ENCODE measurements around the gene G6PC2.
"Not testable (repeated sequence)": the region's sequence is repeated elsewhere in the genome, so short reads cannot be mapped to it uniquely, and the experiment has no call there.

Gene G6PC2

GRCh38 chr2:168901003-168901402, at the start of gene G6PC2:
TSS of gene G6PC2 (plus strand) at chr2:168901291. CDS start at chr2:168901332, 41 bp downstream.
- DNase-seq (ENCODE audit: low read depth in 1 of 2, low spot score in 1 of 2): no peak

GRCh38 chr2:168851674-168852320, 49.3 kb upstream of the G6PC2 start:
- DNase-seq (ENCODE audit: low read depth in 1 of 2, low spot score in 1 of 2): no peak

- DNase-seq (ENCODE audit: low read depth in 1 of 2, low spot score in 1 of 2): no peak
Observed at GRCh38 chr2:168852481-168852880, 48.6 kb upstream of the G6PC2 start.

GRCh38 chr2:168853471-168853870, 47.6 kb upstream of the G6PC2 start:
- no peak for DNase-seq (ENCODE audit: low read depth in 1 of 2, low spot score in 1 of 2)

GRCh38 chr2:168854651-168855050, 46.4 kb upstream of the G6PC2 start:
- DNase-seq (ENCODE audit: low read depth in 1 of 2, low spot score in 1 of 2): no peak

GRCh38 chr2:168855601-168856000, 45.5 kb upstream of the G6PC2 start:
- no peak for DNase-seq (ENCODE audit: low read depth in 1 of 2, low spot score in 1 of 2)

GRCh38 chr2:168858146-168858545, 42.9 kb upstream of the G6PC2 start:
- no peak for DNase-seq (ENCODE audit: low read depth in 1 of 2, low spot score in 1 of 2)

- DNase-seq (ENCODE audit: low read depth in 1 of 2, low spot score in 1 of 2): not testable (repeated sequence)
Observed at GRCh38 chr2:168867164-168867563, 33.9 kb upstream of the G6PC2 start.

GRCh38 chr2:168870369-168870768, 30.7 kb upstream of the G6PC2 start:
- not testable (repeated sequence) for DNase-seq (ENCODE audit: low read depth in 1 of 2, low spot score in 1 of 2)

GRCh38 chr2:168870824-168871223, 30.3 kb upstream of the G6PC2 start:
- not testable (repeated sequence) for DNase-seq (ENCODE audit: low read depth in 1 of 2, low spot score in 1 of 2)

- DNase-seq (ENCODE audit: low read depth in 1 of 2, low spot score in 1 of 2): no peak
Observed at GRCh38 chr2:168874368-168875054, 26.6 kb upstream of the G6PC2 start.

GRCh38 chr2:168882163-168882562, 18.9 kb upstream of the G6PC2 start:
- DNase-seq (ENCODE audit: low read depth in 1 of 2, low spot score in 1 of 2): not testable (repeated sequence)

- DNase-seq (ENCODE audit: low read depth in 1 of 2, low spot score in 1 of 2): no peak
Observed at GRCh38 chr2:168884975-168885374, 16.1 kb upstream of the G6PC2 start.

- DNase-seq (ENCODE audit: low read depth in 1 of 2, low spot score in 1 of 2): no peak
Observed at GRCh38 chr2:168889635-168890005, 11.5 kb upstream of the G6PC2 start.

- DNase-seq (ENCODE audit: low read depth in 1 of 2, low spot score in 1 of 2): peak; percentile 57 to 72
Observed at GRCh38 chr2:168890006-168890782, 10.9 kb upstream of the G6PC2 start, which contains the start of gene SPC25. TSS of gene SPC25 (minus strand) at chr2:168890430. CDS start at chr2:168889519, 911 bp downstream.

- no peak for DNase-seq (ENCODE audit: low read depth in 1 of 2, low spot score in 1 of 2)
Observed at GRCh38 chr2:168892327-168892726, 8.8 kb upstream of the G6PC2 start.

- no peak for DNase-seq (ENCODE audit: low read depth in 1 of 2, low spot score in 1 of 2)
Observed at GRCh38 chr2:168894101-168894500, 7.0 kb upstream of the G6PC2 start.

GRCh38 chr2:168894720-168895119, 6.4 kb upstream of the G6PC2 start:
- no peak for DNase-seq (ENCODE audit: low read depth in 1 of 2, low spot score in 1 of 2)

GRCh38 chr2:168895771-168896170, 5.3 kb upstream of the G6PC2 start:
- no peak for DNase-seq (ENCODE audit: low read depth in 1 of 2, low spot score in 1 of 2)

GRCh38 chr2:168896783-168897182, 4.3 kb upstream of the G6PC2 start:
- no peak for DNase-seq (ENCODE audit: low read depth in 1 of 2, low spot score in 1 of 2)

GRCh38 chr2:168897449-168897848, 3.6 kb upstream of the G6PC2 start:
- no peak for DNase-seq (ENCODE audit: low read depth in 1 of 2, low spot score in 1 of 2)

- DNase-seq (ENCODE audit: low read depth in 1 of 2, low spot score in 1 of 2): no peak
Observed at GRCh38 chr2:168903888-168904287, 2.8 kb downstream of the G6PC2 start.

Data from stimulated activated CD4-positive, alpha-beta T cell treated with anti-CD3 and anti-CD28 coated beads, Interleukin-15, amount 100 ng/mL, for 1 hour (primary cell).